HG02973 (cell line): ENCODE results near the gene USP5.

Source experiments
- ATAC-seq: cut with Tn5 transposase; IDR thresholded peaks from one replicate; pipeline ENCODE4 v1.9.1; 2021; ENCODE audit warnings: moderate library complexity; ENCODE audit not compliant: unreplicated experiment

USP5 gene

GRCh38 chr12:6914246-6914946 is 62.4 kb downstream of the USP5 start, which contains the start of gene ENO2:
Gene ENO2, plus strand, starts transcription at chr12:6914580. Its CDS starts 1,253 bp downstream, at chr12:6915833.
- ATAC-seq, result peak; percentile 51

- no peak for ATAC-seq
Measured at GRCh38 chr12:6914947-6915788, 63.2 kb downstream of the USP5 start.

GRCh38 chr12:6915789-6916285 is 63.9 kb downstream of the USP5 start:
- no peak for ATAC-seq
